CD14-positive monocyte (primary cell): ENCODE measurements around the gene RERE. TPM values are rescaled to one million over a fixed set of nuclear protein-coding genes. Genes with fewer than 3 reads are reported as not detected.
A peak's percentile ranks its signal among the peaks of the same experiment; 100 is the strongest.

Source experiments
- DNase-seq, 3 donors: peaks; one replicate each; pipeline ENCODE4 v3.0.0-alpha.2; 2011 to 2022
- H2AFZ ChIP-seq: 2 replicates; pipeline ENCODE4 v1.6.0; 2012; ENCODE audit warnings: mild to moderate bottlenecking, low read depth, low read length, inconsistent platforms; ENCODE audit not compliant: insufficient read depth, poor library complexity, severe bottlenecking
- H3K27ac ChIP-seq, 2 donors: 1 replicate in 1 of 2; 2 replicates in 1 of 2; pipeline ENCODE4 v1.5.1; 2012 to 2013; ENCODE audit warnings: low read length in 2 of 2, control low read depth in 1 of 2, inconsistent platforms in 1 of 2, low read depth in 1 of 2, mild to moderate bottlenecking in 1 of 2
- H3K27me3 ChIP-seq, 2 donors: one replicate each; pipeline versions ENCODE4 v1.6.0 to v1.6.1; 2011 to 2013; ENCODE audit warnings: low read length in 2 of 2; ENCODE audit not compliant: control insufficient read depth in 2 of 2, insufficient read depth in 2 of 2
- H3K36me3 ChIP-seq, 2 donors: replicated peaks in 1 of 2; 1 replicate in 1 of 2; 2 replicates in 1 of 2; pipeline versions ENCODE4 v1.5.1 to v1.6.1; 2012 to 2013; ENCODE audit warnings: low read length in 2 of 2, control low read depth in 1 of 2, inconsistent platforms in 1 of 2, mild to moderate bottlenecking in 1 of 2; ENCODE audit not compliant: insufficient read depth in 2 of 2, control insufficient read depth in 1 of 2
- H3K4me1 ChIP-seq, 2 donors: 1 replicate in 1 of 2; 2 replicates in 1 of 2; pipeline versions ENCODE4 v1.5.1 to v1.6.1; 2012 to 2013; ENCODE audit warnings: low read length in 2 of 2, control low read depth in 1 of 2, inconsistent platforms in 1 of 2, mild to moderate bottlenecking in 1 of 2, moderate library complexity in 1 of 2; ENCODE audit not compliant: insufficient read depth in 2 of 2, control insufficient read depth in 1 of 2
- H3K4me2 ChIP-seq: replicated peaks from 2 replicates; pipeline ENCODE3; 2012; ENCODE audit warnings: low read length, moderate library complexity, mild to moderate bottlenecking; ENCODE audit not compliant: poor library complexity, severe bottlenecking; ENCODE audit errors: extremely low read depth
- H3K4me3 ChIP-seq, 3 experiments: fragments of 200-600 bp in 1 of 3; sonication (generic) in 1 of 3; replicated peaks in 1 of 3; 1 replicate in 2 of 3; 2 replicates in 1 of 3; pipeline ENCODE4 v1.5.1; 2011 to 2013; ENCODE audit warnings: low read length in 3 of 3, mild to moderate bottlenecking in 3 of 3, control low read depth in 2 of 3, low read depth in 2 of 3, inconsistent platforms in 1 of 3, moderate library complexity in 1 of 3
- H3K79me2 ChIP-seq: 2 replicates; pipeline ENCODE4 v1.6.0; 2012; ENCODE audit warnings: mild to moderate bottlenecking, control low read depth, inconsistent platforms, low read length, moderate library complexity; ENCODE audit not compliant: insufficient read depth
- H3K9ac ChIP-seq: 2 replicates; pipeline ENCODE4 v1.6.0; 2017; ENCODE audit warnings: low read length, mild to moderate bottlenecking; ENCODE audit not compliant: insufficient read depth, poor library complexity, severe bottlenecking
- H3K9me3 ChIP-seq, 2 donors: replicated peaks in 1 of 2; 1 replicate in 1 of 2; 2 replicates in 1 of 2; pipeline versions ENCODE4 v1.5.1 to v1.6.1; 2012 to 2013; ENCODE audit warnings: low read length in 2 of 2, control low read depth in 1 of 2; ENCODE audit not compliant: control insufficient read depth in 1 of 2, insufficient read depth in 1 of 2
- H4K20me1 ChIP-seq: 2 replicates; pipeline ENCODE4 v1.6.0; 2012; ENCODE audit warnings: mild to moderate bottlenecking, low read length, control low read depth, moderate library complexity; ENCODE audit not compliant: insufficient read depth
- H3K27ac Mint-ChIP-seq, 7 donors: one replicate each; pipeline ENCODE4 v1.8.0; 2020; ENCODE audit warnings: mild to moderate bottlenecking in 7 of 7, mixed read lengths in 7 of 7, moderate library complexity in 6 of 7, inconsistent platforms in 2 of 7
- H3K27me3 Mint-ChIP-seq, 3 donors: one replicate each; pipeline ENCODE4 v1.8.0; 2021 to 2022; ENCODE audit warnings: low read depth in 3 of 3, mild to moderate bottlenecking in 3 of 3, mixed read lengths in 3 of 3, moderate library complexity in 3 of 3, inconsistent platforms in 1 of 3
- H3K36me3 Mint-ChIP-seq, 2 donors: one replicate each; pipeline ENCODE4 v1.8.0; 2020; ENCODE audit warnings: mixed read lengths in 2 of 2, inconsistent platforms in 1 of 2, mild to moderate bottlenecking in 1 of 2
- H3K4me1 Mint-ChIP-seq: one replicate; pipeline ENCODE4 v1.8.0; 2020; ENCODE audit warnings: mild to moderate bottlenecking, mixed read lengths
- H3K4me3 Mint-ChIP-seq, 2 donors: one replicate each; pipeline ENCODE4 v1.8.0; 2020; ENCODE audit warnings: mild to moderate bottlenecking in 2 of 2, mixed read lengths in 2 of 2, moderate library complexity in 1 of 2
- H3K9me3 Mint-ChIP-seq, 7 donors: one replicate each; pipeline ENCODE4 v1.8.0; 2020 to 2022; ENCODE audit warnings: mixed read lengths in 7 of 7, mild to moderate bottlenecking in 6 of 7, moderate library complexity in 6 of 7, inconsistent platforms in 2 of 7
- CTCF ChIP-seq: fragments of 200-600 bp; IDR thresholded peaks from one replicate; pipeline ENCODE4 v1.8.0; 2022; ENCODE audit warnings: antibody characterized with exemption, mild to moderate bottlenecking
- WGBS: methylation state at CpG from one replicate; pipeline ENCODE4 v1.1.5; 2013; ENCODE audit warnings: missing lambda C conversion rate; ENCODE audit not compliant: insufficient coverage; 5-methylcytosine and 5-hydroxymethylcytosine counted together
- intact Hi-C, 2 donors: fragments of 100-400 bp; cut with micrococcal nuclease; formaldehyde crosslinking; loops; one replicate each; pipeline versions ENCODE4 v1.15.0 to v1.15.1; 2023
- polyA plus RNA-seq, 3 donors: library from polyadenylated mRNA; depleted of rRNA in 1 of 3; unstranded in 2 of 3; stranded (reverse) in 1 of 3; fragments of 300-500 nt in 2 of 3; fragments of >200 nt in 1 of 3; fragmentation: Illumina TruSeq in 2 of 3; gene quantifications; 1 replicate in 2 of 3; 2 replicates in 1 of 3; pipeline ENCODE4 v1.2.3, GENCODE V29; 2012 to 2021

The RERE gene
- polyA plus RNA-seq, 3 donors: 1.2 to 19.4 (median 3.8) TPM

DNA sequence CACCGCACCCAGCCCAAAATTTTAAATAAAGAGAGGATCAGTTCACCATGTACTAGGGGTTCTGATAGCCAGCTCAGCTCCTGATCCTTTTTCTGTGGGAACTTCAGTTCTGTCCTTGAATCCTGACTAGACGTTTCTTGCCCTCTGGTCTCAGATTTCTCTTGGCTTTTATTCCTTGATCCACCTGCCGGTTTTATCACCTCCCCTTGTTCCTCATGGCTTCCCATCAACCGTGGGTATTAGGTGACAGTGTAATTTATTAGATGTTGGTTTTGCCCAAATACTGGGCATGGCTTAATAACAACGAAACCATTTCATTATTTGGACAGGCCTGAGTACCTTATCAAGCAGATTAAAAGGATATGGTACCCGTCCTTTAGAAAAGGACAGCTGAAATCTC is 477.0 kb downstream of the RERE start:
- no peak overlapping the region for H3K4me3 Mint-ChIP-seq
- H3K4me2 ChIP-seq: no peak overlapping the region
- no peak overlapping the region for H3K9ac ChIP-seq
- H2AFZ ChIP-seq: no peak overlapping the region
- no peaks in the 10 kb centered on the region for H3K27me3 ChIP-seq
- H3K27ac ChIP-seq: no peak overlapping the region
- TF ChIP-seq CTCF: no peak
- H3K36me3 ChIP-seq: no peaks in the 10 kb centered on the region
- H3K27me3 Mint-ChIP-seq: peaks cover 1 to 6% (median 4%) of the 10 kb centered on the region in 3 donors
- peaks cover 0 to 5% of the 10 kb centered on the region in 2 donors for H3K9me3 ChIP-seq
- WGBS: 92% methylated on average over 2 of the region's 6 CpGs
- H3K36me3 Mint-ChIP-seq: no peaks in the 10 kb centered on the region
- H4K20me1 ChIP-seq: no peaks in the 10 kb centered on the region
- peaks cover 6 to 12% (median 7%) of the 10 kb centered on the region in 7 donors for H3K9me3 Mint-ChIP-seq
- no peaks in the 10 kb centered on the region for H3K4me1 Mint-ChIP-seq
- intact Hi-C loops: no loop called here
- H3K79me2 ChIP-seq: no peaks in the 10 kb centered on the region
- no peak overlapping the region for H3K4me3 ChIP-seq
- DNase-seq: no peak
- H3K4me1 ChIP-seq: no peaks in the 10 kb centered on the region
- H3K27ac Mint-ChIP-seq: peak overlapping the region in 1 of 7 donors; percentile 72

DNA sequence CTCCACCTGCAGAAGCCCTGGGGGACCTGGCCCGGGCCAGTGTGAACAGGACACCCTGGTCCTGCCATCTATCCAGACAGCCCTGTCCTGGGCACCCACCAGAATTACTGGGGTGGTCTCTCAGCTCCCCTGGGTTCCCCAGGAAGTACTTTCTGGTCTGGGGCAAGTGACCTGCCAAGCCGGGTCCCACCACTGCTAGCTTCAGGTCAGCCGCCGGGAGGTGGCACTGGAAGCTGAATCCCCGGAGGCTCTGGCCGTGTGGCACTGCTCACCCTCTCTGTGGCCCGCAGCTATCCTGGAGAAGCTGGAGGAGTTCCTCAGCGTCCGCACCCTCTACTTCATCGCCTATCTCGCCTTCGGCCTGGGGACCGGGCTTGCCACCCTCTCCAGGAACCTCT is 478.2 kb downstream of the RERE start:
- H3K9me3 ChIP-seq: peaks cover 0 to 5% of the 10 kb centered on the region in 2 donors
- peaks cover 1 to 7% (median 4%) of the 10 kb centered on the region in 3 donors for H3K27me3 Mint-ChIP-seq
- intact Hi-C loops: no loop called here
- H3K27ac Mint-ChIP-seq: no peak overlapping the region
- no peak overlapping the region for H3K9ac ChIP-seq
- WGBS: 94% methylated on average over 9 of the region's 13 CpGs
- H3K4me3 Mint-ChIP-seq: no peak overlapping the region
- H3K4me1 ChIP-seq: no peaks in the 10 kb centered on the region
- no peaks in the 10 kb centered on the region for H3K27me3 ChIP-seq
- peaks cover 6 to 12% (median 7%) of the 10 kb centered on the region in 7 donors for H3K9me3 Mint-ChIP-seq
- H3K27ac ChIP-seq: no peak overlapping the region
- H3K4me3 ChIP-seq: no peak overlapping the region
- H4K20me1 ChIP-seq: no peaks in the 10 kb centered on the region
- TF ChIP-seq CTCF: no peak
- H3K79me2 ChIP-seq: no peaks in the 10 kb centered on the region
- H2AFZ ChIP-seq: no peak overlapping the region
- no peaks in the 10 kb centered on the region for H3K36me3 Mint-ChIP-seq
- no peaks in the 10 kb centered on the region for H3K4me1 Mint-ChIP-seq
- no peak for DNase-seq
- H3K36me3 ChIP-seq: no peaks in the 10 kb centered on the region
- H3K4me2 ChIP-seq: no peak overlapping the region
